ENCODE data around the gene EFNB2.

GRCh38 chr13:106470576-106470975 is 64.9 kb downstream of the EFNB2 start:
- TF ChIP-seq POLR2AphosphoS5 (IDR thresholded peaks at IDR 0.05) (no peak), POLR2A (IDR thresholded peaks at IDR 0.05) (no peak), CTCF (IDR thresholded peaks at IDR 0.05) (no peak)
